ENCODE results near the gene WSCD2.
"Not testable (repeated sequence)": the region's sequence is repeated elsewhere in the genome, so short reads cannot be mapped to it uniquely, and the experiment has no call there.

The WSCD2 gene

GRCh38 chr12:108210001-108210400 is 80.9 kb downstream of the WSCD2 start:
- H3K9me3 ChIP-seq (ENCODE audit: control insufficient read depth, low read length): no peaks in the 10 kb centered on the region
- H3K4me3 ChIP-seq (ENCODE audit: extremely low read depth, insufficient read depth, low read length, poor library complexity, severe bottlenecking): no peak overlapping the region
- H3K4me1 ChIP-seq (ENCODE audit: control insufficient read depth, insufficient read depth, low read length, poor library complexity, severe bottlenecking): no peaks in the 10 kb centered on the region
- H3K27ac ChIP-seq (ENCODE audit: low read depth, low read length, severe bottlenecking): no peak overlapping the region
- no peaks in the 10 kb centered on the region for H3K36me3 ChIP-seq (ENCODE audit: control insufficient read depth, insufficient read depth, low read length)
- 92 to 96% methylated on average over 19 to 22 of the region's 22 CpGs for WGBS, 2 experiments (ENCODE audit: insufficient coverage in 2 of 2)

GRCh38 chr12:108211157-108211556 is 82.1 kb downstream of the WSCD2 start:
- H3K36me3 ChIP-seq (ENCODE audit: control insufficient read depth, insufficient read depth, low read length): no peaks in the 10 kb centered on the region
- H3K27ac ChIP-seq (ENCODE audit: low read depth, low read length, severe bottlenecking): no peak overlapping the region
- H3K4me3 ChIP-seq (ENCODE audit: extremely low read depth, insufficient read depth, low read length, poor library complexity, severe bottlenecking): no peak overlapping the region
- no peaks in the 10 kb centered on the region for H3K4me1 ChIP-seq (ENCODE audit: control insufficient read depth, insufficient read depth, low read length, poor library complexity, severe bottlenecking)
- WGBS, 2 experiments (ENCODE audit: insufficient coverage in 2 of 2): 33% methylated on average over 1 of the region's 2 CpGs; no CpG with 5 or more reads in 1 of the 2 experiments
- H3K9me3 ChIP-seq (ENCODE audit: control insufficient read depth, low read length): no peaks in the 10 kb centered on the region

GRCh38 chr12:108213871-108214445 is 84.9 kb downstream of the WSCD2 start:
- no peak overlapping the region for H3K4me3 ChIP-seq (ENCODE audit: extremely low read depth, insufficient read depth, low read length, poor library complexity, severe bottlenecking)
- H3K4me1 ChIP-seq (ENCODE audit: control insufficient read depth, insufficient read depth, low read length, poor library complexity, severe bottlenecking): no peaks in the 10 kb centered on the region
- H3K9me3 ChIP-seq (ENCODE audit: control insufficient read depth, low read length): no peaks in the 10 kb centered on the region
- H3K36me3 ChIP-seq (ENCODE audit: control insufficient read depth, insufficient read depth, low read length): no peaks in the 10 kb centered on the region
- H3K27ac ChIP-seq (ENCODE audit: low read depth, low read length, severe bottlenecking): no peak overlapping the region
- WGBS, 2 experiments (ENCODE audit: insufficient coverage in 2 of 2): 81 to 82% methylated on average over 4 to 5 of the region's 6 CpGs

GRCh38 chr12:108214486-108214885 is 85.4 kb downstream of the WSCD2 start:
- no peaks in the 10 kb centered on the region for H3K4me1 ChIP-seq (ENCODE audit: control insufficient read depth, insufficient read depth, low read length, poor library complexity, severe bottlenecking)
- no peak overlapping the region for H3K27ac ChIP-seq (ENCODE audit: low read depth, low read length, severe bottlenecking)
- H3K36me3 ChIP-seq (ENCODE audit: control insufficient read depth, insufficient read depth, low read length): no peaks in the 10 kb centered on the region
- H3K9me3 ChIP-seq (ENCODE audit: control insufficient read depth, low read length): no peaks in the 10 kb centered on the region
- no peak overlapping the region for H3K4me3 ChIP-seq (ENCODE audit: extremely low read depth, insufficient read depth, low read length, poor library complexity, severe bottlenecking)
- WGBS, 2 experiments (ENCODE audit: insufficient coverage in 2 of 2): 43 to 48% methylated on average over 4 of the region's 4 CpGs

GRCh38 chr12:108215458-108215857 is 86.4 kb downstream of the WSCD2 start:
- H3K4me1 ChIP-seq (ENCODE audit: control insufficient read depth, insufficient read depth, low read length, poor library complexity, severe bottlenecking): no peaks in the 10 kb centered on the region
- no peak overlapping the region for H3K27ac ChIP-seq (ENCODE audit: low read depth, low read length, severe bottlenecking)
- 53 to 65% methylated on average over 2 to 3 of the region's 3 CpGs for WGBS, 2 experiments (ENCODE audit: insufficient coverage in 2 of 2)
- no peaks in the 10 kb centered on the region for H3K9me3 ChIP-seq (ENCODE audit: control insufficient read depth, low read length)
- H3K4me3 ChIP-seq (ENCODE audit: extremely low read depth, insufficient read depth, low read length, poor library complexity, severe bottlenecking): no peak overlapping the region
- H3K36me3 ChIP-seq (ENCODE audit: control insufficient read depth, insufficient read depth, low read length): no peaks in the 10 kb centered on the region

GRCh38 chr12:108218921-108219320 is 89.8 kb downstream of the WSCD2 start:
- Histone ChIP-seq H3K27ac (ENCODE audit: low read depth, low read length, severe bottlenecking) (no peak overlapping the region), H3K4me1 (ENCODE audit: control insufficient read depth, insufficient read depth, low read length, poor library complexity, severe bottlenecking) (no peaks in the 10 kb centered on the region), H3K36me3 (ENCODE audit: control insufficient read depth, insufficient read depth, low read length) (no peaks in the 10 kb centered on the region), H3K9me3 (ENCODE audit: control insufficient read depth, low read length) (no peaks in the 10 kb centered on the region), H3K4me3 (ENCODE audit: extremely low read depth, insufficient read depth, low read length, poor library complexity, severe bottlenecking) (no peak overlapping the region)
- 77 to 83% methylated on average over 3 of the region's 3 CpGs for WGBS, 2 experiments (ENCODE audit: insufficient coverage in 2 of 2)

GRCh38 chr12:108225101-108225500 is 96.0 kb downstream of the WSCD2 start:
- H3K27ac ChIP-seq (ENCODE audit: low read depth, low read length, severe bottlenecking); H3K9me3 ChIP-seq (ENCODE audit: control insufficient read depth, low read length); H3K4me1 ChIP-seq (ENCODE audit: control insufficient read depth, insufficient read depth, low read length, poor library complexity, severe bottlenecking); H3K36me3 ChIP-seq (ENCODE audit: control insufficient read depth, insufficient read depth, low read length); H3K4me3 ChIP-seq (ENCODE audit: extremely low read depth, insufficient read depth, low read length, poor library complexity, severe bottlenecking): not testable (repeated sequence)
- 44 to 50% methylated on average over 2 of the region's 2 CpGs for WGBS, 2 experiments (ENCODE audit: insufficient coverage in 2 of 2)

GRCh38 chr12:108226866-108227265 is 97.8 kb downstream of the WSCD2 start:
- H3K4me3 ChIP-seq (ENCODE audit: extremely low read depth, insufficient read depth, low read length, poor library complexity, severe bottlenecking): no peak overlapping the region
- no peaks in the 10 kb centered on the region for H3K4me1 ChIP-seq (ENCODE audit: control insufficient read depth, insufficient read depth, low read length, poor library complexity, severe bottlenecking)
- no peak overlapping the region for H3K27ac ChIP-seq (ENCODE audit: low read depth, low read length, severe bottlenecking)
- H3K9me3 ChIP-seq (ENCODE audit: control insufficient read depth, low read length): no peaks in the 10 kb centered on the region
- WGBS, 2 experiments (ENCODE audit: insufficient coverage in 2 of 2): 81 to 96% methylated on average over 8 of the region's 8 CpGs
- no peaks in the 10 kb centered on the region for H3K36me3 ChIP-seq (ENCODE audit: control insufficient read depth, insufficient read depth, low read length)

- Histone ChIP-seq H3K27ac (ENCODE audit: low read depth, low read length, severe bottlenecking) (no peak overlapping the region), H3K4me1 (ENCODE audit: control insufficient read depth, insufficient read depth, low read length, poor library complexity, severe bottlenecking) (no peaks in the 10 kb centered on the region), H3K36me3 (ENCODE audit: control insufficient read depth, insufficient read depth, low read length) (no peaks in the 10 kb centered on the region), H3K4me3 (ENCODE audit: extremely low read depth, insufficient read depth, low read length, poor library complexity, severe bottlenecking) (no peak overlapping the region), H3K9me3 (ENCODE audit: control insufficient read depth, low read length) (no peaks in the 10 kb centered on the region)
- 77 to 87% methylated on average over 4 of the region's 4 CpGs for WGBS, 2 experiments (ENCODE audit: insufficient coverage in 2 of 2)
Observed at GRCh38 chr12:108228746-108229145, 99.7 kb downstream of the WSCD2 start.

GRCh38 chr12:108231109-108231905 is 102.2 kb downstream of the WSCD2 start:
- Histone ChIP-seq H3K4me3 (ENCODE audit: extremely low read depth, insufficient read depth, low read length, poor library complexity, severe bottlenecking) (no peak overlapping the region), H3K9me3 (ENCODE audit: control insufficient read depth, low read length) (no peaks in the 10 kb centered on the region), H3K27ac (ENCODE audit: low read depth, low read length, severe bottlenecking) (no peak overlapping the region), H3K4me1 (ENCODE audit: control insufficient read depth, insufficient read depth, low read length, poor library complexity, severe bottlenecking) (no peaks in the 10 kb centered on the region), H3K36me3 (ENCODE audit: control insufficient read depth, insufficient read depth, low read length) (no peaks in the 10 kb centered on the region)
- WGBS, 2 experiments (ENCODE audit: insufficient coverage in 2 of 2): 50 to 100% methylated on average over 1 to 3 of the region's 3 CpGs

GRCh38 chr12:108231909-108232434 is 102.9 kb downstream of the WSCD2 start:
- H3K4me1 ChIP-seq (ENCODE audit: control insufficient read depth, insufficient read depth, low read length, poor library complexity, severe bottlenecking): no peaks in the 10 kb centered on the region
- no peaks in the 10 kb centered on the region for H3K9me3 ChIP-seq (ENCODE audit: control insufficient read depth, low read length)
- H3K4me3 ChIP-seq (ENCODE audit: extremely low read depth, insufficient read depth, low read length, poor library complexity, severe bottlenecking): no peak overlapping the region
- no peaks in the 10 kb centered on the region for H3K36me3 ChIP-seq (ENCODE audit: control insufficient read depth, insufficient read depth, low read length)
- 90 to 100% methylated on average over 2 to 6 of the region's 6 CpGs for WGBS, 2 experiments (ENCODE audit: insufficient coverage in 2 of 2)
- no peak overlapping the region for H3K27ac ChIP-seq (ENCODE audit: low read depth, low read length, severe bottlenecking)
